Left hindlimb (tissue), 1 donor: ENCODE data around the gene SLC16A10.
"Not testable (repeated sequence)": the region's sequence is repeated elsewhere in the genome, so short reads cannot be mapped to it uniquely, and the experiment has no call there.

Experiments used
- DNase-seq: peaks from one replicate; pipeline ENCODE4 v3.0.0-alpha.2; 2018

SLC16A10 gene

GRCh38 chr6:111134236-111134869 lies 47.0 kb downstream of the SLC16A10 start:
- not testable (repeated sequence) for DNase-seq

- not testable (repeated sequence) for DNase-seq
These were observed 50.3 kb downstream of the SLC16A10 start for GRCh38 chr6:111137489-111138093.

- DNase-seq: no peak
These were observed 60.1 kb downstream of the SLC16A10 start for GRCh38 chr6:111147440-111147839.

DNA sequence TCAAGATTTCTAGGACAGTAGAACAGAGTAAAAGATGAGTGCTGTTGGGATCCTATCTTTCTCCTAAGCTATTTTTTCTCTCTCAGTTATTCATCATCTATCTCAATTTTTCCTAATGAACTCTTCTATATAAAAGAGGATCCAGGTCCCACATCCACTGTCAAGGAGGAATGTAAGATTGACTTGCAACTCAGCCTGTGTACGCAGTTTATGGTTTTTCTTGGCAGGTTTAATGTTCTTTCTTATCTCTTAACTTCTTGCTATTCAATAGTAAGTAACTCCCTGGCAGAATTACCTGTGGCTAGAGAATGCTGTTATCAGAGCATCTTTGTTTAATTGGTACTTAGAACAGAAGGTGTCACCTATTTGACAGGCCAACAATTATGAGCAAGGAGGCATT lies 60.8 kb downstream of the SLC16A10 start:
- DNase-seq: no peak

GRCh38 chr6:111150577-111150976 lies 63.3 kb downstream of the SLC16A10 start:
- no peak for DNase-seq

DNA sequence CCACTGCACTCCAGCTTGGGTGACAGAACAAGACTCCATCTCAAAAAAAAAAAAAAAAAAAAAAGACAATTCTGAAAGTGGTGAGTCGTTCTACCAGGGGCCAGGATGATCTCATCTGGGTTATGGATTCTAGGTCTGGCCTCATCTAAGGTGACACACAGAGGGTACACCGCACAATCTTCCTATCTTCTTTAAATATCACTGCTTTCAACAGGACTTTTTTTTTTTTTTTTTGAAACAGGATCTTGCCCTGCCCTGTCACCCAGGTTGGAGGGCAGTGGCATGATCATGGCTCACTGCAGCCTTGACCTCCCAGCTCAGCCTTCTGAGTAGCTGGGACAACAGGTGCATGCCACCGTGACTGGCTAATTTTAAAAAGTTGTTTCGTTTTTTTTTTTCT lies 67.7 kb downstream of the SLC16A10 start:
- DNase-seq: no peak

GRCh38 chr6:111157412-111157811 lies 70.1 kb downstream of the SLC16A10 start:
- DNase-seq: no peak

- no peak for DNase-seq
These were observed 72.3 kb downstream of the SLC16A10 start for GRCh38 chr6:111159633-111160032.

DNA sequence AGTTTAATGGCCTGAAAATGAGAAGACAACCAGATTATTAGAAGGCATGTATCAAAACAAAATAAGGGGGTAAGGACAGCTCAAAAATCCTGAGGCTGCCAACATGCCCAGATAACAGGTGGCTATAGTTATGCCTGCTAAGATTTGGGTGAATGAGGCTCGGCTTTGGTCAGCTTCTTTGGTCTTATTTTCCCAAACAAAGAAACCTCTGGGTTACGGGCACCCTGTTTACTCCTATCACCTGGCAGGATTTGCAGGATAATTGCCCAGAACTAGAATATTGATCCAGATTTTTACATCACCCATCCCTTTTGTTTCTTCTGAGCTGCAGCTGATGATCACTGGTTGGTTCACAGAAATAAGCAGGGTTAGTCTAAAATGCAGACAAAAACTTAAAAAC lies 74.3 kb downstream of the SLC16A10 start:
- DNase-seq: no peak

GRCh38 chr6:111162504-111162903 lies 75.2 kb downstream of the SLC16A10 start:
- DNase-seq: no peak

- no peak for DNase-seq
These were observed 84.5 kb downstream of the SLC16A10 start for GRCh38 chr6:111171577-111172400.

DNA sequence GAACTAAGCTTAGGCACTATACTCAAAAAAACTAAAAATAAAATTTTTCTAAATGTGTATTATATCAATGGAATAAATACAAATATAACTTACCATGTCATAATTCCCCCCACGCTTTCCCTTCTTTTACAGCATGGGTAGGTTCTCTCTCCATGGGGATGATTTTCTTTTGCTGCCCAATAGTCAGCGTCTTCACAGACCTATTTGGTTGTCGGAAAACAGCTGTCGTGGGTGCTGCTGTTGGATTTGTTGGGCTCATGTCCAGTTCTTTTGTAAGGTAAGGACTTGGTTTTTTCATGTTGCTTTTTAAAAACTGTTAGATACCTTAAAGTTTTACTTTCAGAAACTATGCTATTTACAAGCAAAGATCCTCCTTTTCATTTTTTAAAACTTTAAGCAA lies 85.3 kb downstream of the SLC16A10 start:
- DNase-seq: no peak

- DNase-seq: no peak
These were observed 86.0 kb downstream of the SLC16A10 start for GRCh38 chr6:111173341-111173740.

DNA sequence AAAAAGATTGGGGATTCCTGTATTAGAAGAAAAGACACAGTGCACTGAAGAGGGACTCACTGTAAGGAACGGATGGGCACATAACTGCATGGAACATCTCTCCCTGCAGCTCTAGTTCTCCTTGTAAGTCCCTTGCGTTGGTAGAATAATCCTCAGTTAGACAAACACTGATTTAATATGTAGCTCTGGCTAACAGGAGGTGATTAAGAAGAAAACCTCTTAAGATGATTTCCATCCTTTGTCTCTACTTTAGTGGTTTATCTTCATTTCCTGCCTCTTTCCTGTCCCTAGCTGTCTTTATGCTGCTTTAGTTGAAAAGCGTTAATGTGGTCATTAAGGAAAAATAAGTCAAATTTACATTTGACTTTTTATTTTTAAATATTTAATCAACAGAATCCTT lies 86.6 kb downstream of the SLC16A10 start:
- DNase-seq: no peak

- no peak for DNase-seq
These were observed 87.8 kb downstream of the SLC16A10 start for GRCh38 chr6:111175109-111175508.

DNA sequence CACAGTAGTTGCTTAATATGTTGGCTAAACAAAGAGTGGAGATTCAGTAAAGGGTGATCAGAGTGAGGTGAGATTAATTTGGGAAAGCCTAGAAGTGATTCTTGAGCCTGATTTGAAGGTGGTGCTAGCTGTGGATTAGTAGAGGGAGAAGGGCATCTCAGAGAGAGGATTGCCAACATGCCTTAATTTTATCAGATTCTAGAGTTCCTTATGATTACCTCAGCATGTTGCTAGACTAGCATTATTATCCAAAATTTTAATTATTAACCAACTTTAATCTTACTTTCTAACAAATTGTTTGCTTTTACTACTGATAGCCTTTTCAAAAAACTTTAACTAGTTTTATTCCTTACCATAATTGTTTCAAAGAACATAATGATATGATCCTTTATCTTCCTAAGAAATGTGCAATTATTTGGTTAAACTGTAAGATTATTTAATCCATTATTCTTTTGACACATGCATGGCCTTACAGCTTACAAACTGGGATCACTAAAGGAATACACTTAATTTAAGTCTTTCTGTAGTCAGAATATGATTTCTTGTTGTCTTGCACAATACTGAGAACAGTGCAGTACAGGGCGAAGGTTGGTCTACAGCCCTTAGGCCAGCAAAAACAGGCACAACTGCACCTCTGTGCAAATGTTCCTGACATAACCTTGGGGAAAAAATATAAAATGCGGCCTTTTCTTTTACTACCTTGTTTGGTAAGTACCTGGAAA lies 88.9 kb downstream of the SLC16A10 start:
- no peak for DNase-seq

DNA sequence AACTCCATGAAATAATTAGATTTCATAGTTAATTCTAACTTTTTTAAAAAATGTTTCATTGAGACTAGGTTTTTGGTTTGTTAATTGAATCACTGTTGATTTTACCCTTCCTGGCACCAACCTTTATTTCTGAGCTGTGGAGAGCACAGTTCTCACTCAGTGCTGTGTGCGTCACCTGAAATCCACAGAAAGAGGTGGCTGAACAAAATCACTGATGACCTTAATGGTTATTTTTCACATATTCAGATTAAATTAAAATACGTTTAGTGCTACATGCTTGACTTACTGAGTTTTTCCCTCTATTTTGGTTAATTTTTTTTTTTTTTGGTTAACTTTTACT lies 89.4 kb downstream of the SLC16A10 start:
- no peak for DNase-seq

GRCh38 chr6:111177131-111177530 lies 89.8 kb downstream of the SLC16A10 start:
- DNase-seq: no peak

GRCh38 chr6:111183702-111184517 lies 96.6 kb downstream of the SLC16A10 start:
- no peak for DNase-seq

DNA sequence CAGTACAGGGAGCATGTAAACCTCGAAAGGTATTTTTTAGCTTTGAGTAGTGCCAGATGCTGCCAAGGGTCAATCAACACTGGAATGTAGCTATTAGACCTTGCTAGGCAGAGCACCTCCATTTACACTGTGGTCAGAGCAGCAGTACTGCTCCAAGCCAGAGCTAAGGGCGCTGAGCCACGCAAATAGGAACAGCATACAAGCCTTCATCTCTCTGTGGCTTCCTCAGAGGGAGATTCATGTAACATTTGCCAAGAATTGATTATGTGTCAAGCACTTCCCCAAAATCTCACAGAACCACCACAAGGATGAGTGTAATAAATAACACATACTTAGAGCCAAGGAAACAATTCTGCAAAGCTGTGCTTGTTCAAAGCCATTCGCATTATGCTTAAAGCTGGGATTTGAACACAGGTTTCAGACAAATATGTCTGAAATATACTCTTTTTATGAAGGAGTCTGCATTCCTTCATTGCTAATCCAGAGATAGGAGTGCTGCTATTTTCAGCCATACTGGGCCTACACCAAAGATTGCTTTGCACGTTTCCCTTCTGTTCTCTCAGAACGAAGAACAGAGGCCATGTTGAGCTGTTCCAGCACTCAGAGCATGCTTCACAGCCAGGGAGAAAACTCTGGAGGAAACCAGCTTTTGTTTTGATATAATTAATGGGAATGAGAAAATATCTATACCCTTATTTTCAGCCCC lies 97.7 kb downstream of the SLC16A10 start:
- no peak for DNase-seq

GRCh38 chr6:111185954-111186353 lies 98.7 kb downstream of the SLC16A10 start:
- DNase-seq: no peak

DNA sequence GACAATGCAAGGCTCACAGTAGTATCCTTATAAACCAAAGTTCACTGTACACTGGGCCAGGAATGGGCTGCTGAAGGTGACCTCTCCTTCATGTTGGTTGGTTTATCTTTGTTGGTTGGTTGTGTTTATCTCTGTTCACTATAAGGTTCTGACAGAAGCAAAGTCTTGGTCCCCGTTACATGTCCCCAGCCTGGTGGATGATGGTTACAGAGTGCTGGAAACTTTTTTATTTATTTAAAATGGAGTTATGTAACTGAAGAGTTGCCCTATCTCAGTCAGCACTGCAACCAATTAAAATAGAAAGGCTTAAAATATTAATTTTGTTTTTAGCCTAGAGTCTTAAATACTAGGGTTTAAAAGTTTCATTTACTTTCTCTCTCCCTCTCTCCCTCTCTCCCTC lies 100.6 kb downstream of the SLC16A10 start:
- DNase-seq: no peak
